ENCODE measurements around the gene MROH7.
"Not testable (repeated sequence)": the region's sequence is repeated elsewhere in the genome, so short reads cannot be mapped to it uniquely, and the experiment has no call there.

Gene MROH7

GRCh38 chr1:54610048-54610447 lies 31.5 kb upstream of the MROH7 start:
- no peak for DNase-seq (ENCODE audit: low read depth, low spot score)

- no peak for DNase-seq (ENCODE audit: low read depth, low spot score)
Measured at GRCh38 chr1:54610601-54611580, 30.7 kb upstream of the MROH7 start.

GRCh38 chr1:54611621-54612020 lies 30.0 kb upstream of the MROH7 start:
- no peak for DNase-seq (ENCODE audit: low read depth, low spot score)

- no peak for DNase-seq (ENCODE audit: low read depth, low spot score)
Measured at GRCh38 chr1:54614024-54614423, 27.6 kb upstream of the MROH7 start.

GRCh38 chr1:54614563-54614962 lies 27.0 kb upstream of the MROH7 start:
- no peak for DNase-seq (ENCODE audit: low read depth, low spot score)

- DNase-seq (ENCODE audit: low read depth, low spot score) = no peak
Measured at GRCh38 chr1:54615531-54616279, 25.9 kb upstream of the MROH7 start.

GRCh38 chr1:54619749-54620148 lies 21.8 kb upstream of the MROH7 start:
- no peak for DNase-seq (ENCODE audit: low read depth, low spot score)

GRCh38 chr1:54623216-54624007 lies 18.2 kb upstream of the MROH7 start, which contains the start of gene FAM151A:
TSS of gene FAM151A (minus strand) at chr1:54623525. CDS start at chr1:54623395, 130 bp downstream.
- DNase-seq (ENCODE audit: low read depth, low spot score) = no peak

GRCh38 chr1:54624466-54625464 lies 16.8 kb upstream of the MROH7 start:
- DNase-seq (ENCODE audit: low read depth, low spot score) = no peak

- no peak for DNase-seq (ENCODE audit: low read depth, low spot score)
Measured at GRCh38 chr1:54627196-54627595, 14.4 kb upstream of the MROH7 start.

GRCh38 chr1:54635804-54636203 lies 5.8 kb upstream of the MROH7 start:
- not testable (repeated sequence) for DNase-seq (ENCODE audit: low read depth, low spot score)

GRCh38 chr1:54636461-54637446 lies 4.8 kb upstream of the MROH7 start:
- not testable (repeated sequence) for DNase-seq (ENCODE audit: low read depth, low spot score)

GRCh38 chr1:54640361-54640760 lies 1.2 kb upstream of the MROH7 start:
- no peak for DNase-seq (ENCODE audit: low read depth, low spot score)

GRCh38 chr1:54643736-54644135 lies 2.1 kb downstream of the MROH7 start:
- no peak for DNase-seq (ENCODE audit: low read depth, low spot score)

GRCh38 chr1:54645806-54646676 lies 4.5 kb downstream of the MROH7 start:
- no peak for DNase-seq (ENCODE audit: low read depth, low spot score)

- no peak for DNase-seq (ENCODE audit: low read depth, low spot score)
Measured at GRCh38 chr1:54649130-54649898, 7.7 kb downstream of the MROH7 start.

GRCh38 chr1:54649921-54650320 lies 8.3 kb downstream of the MROH7 start:
- no peak for DNase-seq (ENCODE audit: low read depth, low spot score)
